H9 (cell line): Measurements from ENCODE around the gene MAP1B. TPM values are rescaled to one million over a fixed set of nuclear protein-coding genes. Genes with fewer than 3 reads are reported as not detected.
A peak's percentile ranks its signal among the peaks of the same experiment; 100 is the strongest.

Experiments
- DNase-seq: peaks from one replicate; pipeline ENCODE4 v3.0.0-alpha.2; 2017
- H2AFZ ChIP-seq: one replicate; pipeline ENCODE4 v1.6.1; 2013; ENCODE audit warnings: mild to moderate bottlenecking, low read length, control low read depth, moderate library complexity
- H2AK5ac ChIP-seq: 2 replicates; pipeline ENCODE4 v1.6.1; 2013; ENCODE audit warnings: low read length, control low read depth, mixed read lengths; ENCODE audit not compliant: insufficient read length
- H2BK120ac ChIP-seq: one replicate; pipeline ENCODE4 v1.6.1; 2013; ENCODE audit warnings: low read depth, mild to moderate bottlenecking, low read length, control low read depth, inconsistent platforms; ENCODE audit not compliant: poor library complexity, severe bottlenecking
- H2BK12ac ChIP-seq: 2 replicates; pipeline ENCODE4 v1.6.1; 2013; ENCODE audit warnings: low read length, control low read depth, mixed read lengths, low read depth; ENCODE audit not compliant: insufficient read length
- H2BK15ac ChIP-seq: 2 replicates; pipeline ENCODE4 v1.6.1; 2013; ENCODE audit warnings: low read depth, low read length, control low read depth
- H2BK20ac ChIP-seq: one replicate; pipeline ENCODE4 v1.6.1; 2013; ENCODE audit warnings: low read depth, mild to moderate bottlenecking, low read length, control low read depth, inconsistent platforms; ENCODE audit not compliant: poor library complexity, severe bottlenecking
- H2BK5ac ChIP-seq: 2 replicates; pipeline ENCODE4 v1.6.1; 2013; ENCODE audit warnings: low read length, control low read depth, mixed read lengths; ENCODE audit not compliant: insufficient read length
- H3K14ac ChIP-seq: 2 replicates; pipeline ENCODE4 v1.6.1; 2013; ENCODE audit warnings: low read length, control low read depth; ENCODE audit not compliant: insufficient read depth
- H3K18ac ChIP-seq: 2 replicates; pipeline ENCODE4 v1.6.1; 2013; ENCODE audit warnings: low read depth, mild to moderate bottlenecking, mixed read lengths, low read length, control low read depth; ENCODE audit not compliant: insufficient read length
- H3K23ac ChIP-seq: 2 replicates; pipeline ENCODE4 v1.6.1; 2013; ENCODE audit warnings: low read length, control low read depth, mixed read lengths, low read depth; ENCODE audit not compliant: insufficient read length
- H3K23me2 ChIP-seq: 2 replicates; pipeline ENCODE4 v1.6.1; 2013; ENCODE audit warnings: low read depth, mild to moderate bottlenecking, mixed read lengths, low read length, control low read depth; ENCODE audit not compliant: insufficient read length, poor library complexity, severe bottlenecking
- H3K27ac ChIP-seq: 2 replicates; pipeline ENCODE4 v1.5.1; 2013; ENCODE audit warnings: low read length, control low read depth, mixed read lengths, low read depth; ENCODE audit not compliant: insufficient read length
- H3K27me3 ChIP-seq: 2 replicates; pipeline ENCODE4 v1.6.1; 2013; ENCODE audit warnings: low read length, control low read depth, inconsistent platforms; ENCODE audit not compliant: insufficient read depth
- H3K4ac ChIP-seq: 2 replicates; pipeline ENCODE4 v1.6.1; 2013; ENCODE audit warnings: low read depth, mild to moderate bottlenecking, control low read depth, inconsistent platforms, low read length, moderate library complexity
- H3K4me1 ChIP-seq: 2 replicates; pipeline ENCODE4 v1.6.1; 2013; ENCODE audit warnings: low read length, control low read depth, inconsistent platforms; ENCODE audit not compliant: insufficient read depth
- H3K4me2 ChIP-seq: 2 replicates; pipeline ENCODE4 v1.6.1; 2013; ENCODE audit warnings: low read length, control low read depth, mixed read lengths; ENCODE audit not compliant: insufficient read length, insufficient read depth
- H3K56ac ChIP-seq: 2 replicates; pipeline ENCODE4 v1.6.1; 2013; ENCODE audit warnings: low read depth, mild to moderate bottlenecking, mixed read lengths, low read length, control low read depth; ENCODE audit not compliant: insufficient read length
- H3K79me1 ChIP-seq: 2 replicates; pipeline ENCODE4 v1.6.1; 2013; ENCODE audit warnings: low read depth, mild to moderate bottlenecking, moderate library complexity, low read length, control low read depth, inconsistent platforms; ENCODE audit not compliant: insufficient read depth, poor library complexity, severe bottlenecking
- H3K79me2 ChIP-seq: 2 replicates; pipeline ENCODE4 v1.6.1; 2013; ENCODE audit warnings: low read length, control low read depth, inconsistent platforms; ENCODE audit not compliant: insufficient read depth
- H3K9ac ChIP-seq: 2 replicates; pipeline ENCODE4 v1.6.1; 2013; ENCODE audit warnings: low read length, control low read depth, mixed read lengths; ENCODE audit not compliant: insufficient read length; ENCODE audit errors: extremely low read depth
- H3K9me3 ChIP-seq: one replicate; pipeline ENCODE4 v1.6.1; 2013; ENCODE audit warnings: low read depth, low read length, inconsistent platforms; ENCODE audit not compliant: control insufficient read depth
- H3T11ph ChIP-seq: one replicate; pipeline ENCODE4 v1.6.1; 2013; ENCODE audit warnings: mild to moderate bottlenecking, low read length, control low read depth, inconsistent platforms
- H4K20me1 ChIP-seq: one replicate; pipeline ENCODE4 v1.6.1; 2013; ENCODE audit not compliant: control insufficient read depth, insufficient read length, insufficient read depth
- H4K5ac ChIP-seq: 2 replicates; pipeline ENCODE4 v1.6.1; 2013; ENCODE audit warnings: low read depth, mild to moderate bottlenecking, mixed read lengths, low read length, control low read depth; ENCODE audit not compliant: insufficient read length
- H4K8ac ChIP-seq: replicated peaks from 2 replicates; pipeline ENCODE4 v1.6.1; 2013; ENCODE audit warnings: low read length, control low read depth, mixed read lengths, low read depth; ENCODE audit not compliant: insufficient read length
- H4K91ac ChIP-seq: 2 replicates; pipeline ENCODE4 v1.6.1; 2013; ENCODE audit warnings: low read depth, mild to moderate bottlenecking, moderate library complexity, mixed read lengths, low read length, control low read depth; ENCODE audit not compliant: insufficient read length
- H3K27ac Mint-ChIP-seq, 3 experiments: 2 replicates in 2 of 3; 3 replicates in 1 of 3; pipeline ENCODE4 v1.8.0; 2020 to 2021; ENCODE audit warnings: mixed read lengths in 3 of 3, mild to moderate bottlenecking in 1 of 3, moderate library complexity in 1 of 3
- H3K27me3 Mint-ChIP-seq: 2 replicates; pipeline ENCODE4 v1.8.0; 2021; ENCODE audit warnings: low read depth, mild to moderate bottlenecking, moderate library complexity, mixed read lengths
- H3K36me3 Mint-ChIP-seq, 3 experiments: 2 replicates in 2 of 3; 3 replicates in 1 of 3; pipeline ENCODE4 v1.8.0; 2020 to 2021; ENCODE audit warnings: low read depth in 3 of 3, mixed read lengths in 3 of 3; ENCODE audit not compliant: insufficient read depth in 1 of 3
- H3K4me1 Mint-ChIP-seq, 2 experiments: 2 replicates each; pipeline ENCODE4 v1.8.0; 2020; ENCODE audit warnings: mixed read lengths in 2 of 2
- H3K4me3 Mint-ChIP-seq, 2 experiments: 2 replicates in 1 of 2; 3 replicates in 1 of 2; pipeline ENCODE4 v1.8.0; 2020 to 2021; ENCODE audit warnings: mild to moderate bottlenecking in 2 of 2, mixed read lengths in 2 of 2, moderate library complexity in 1 of 2
- H3K9me3 Mint-ChIP-seq, 2 experiments: 2 replicates in 1 of 2; 3 replicates in 1 of 2; pipeline ENCODE4 v1.8.0; 2020; ENCODE audit warnings: mild to moderate bottlenecking in 2 of 2, mixed read lengths in 2 of 2, moderate library complexity in 1 of 2
- CTCF ChIP-seq: fragments of 200-600 bp; sonication (generic); conservative IDR thresholded peaks from 3 replicates; pipeline ENCODE4 v1.8.0; 2021; ENCODE audit warnings: antibody characterized with exemption, mild to moderate bottlenecking
- WGBS: extraction: QIAGEN DNeasy Blood & Tissue Kit; methylation state at CpG from one replicate; pipeline ENCODE4 v1.1.7; 2013; ENCODE audit warnings: missing lambda C conversion rate, low lambda C conversion rate, mixed read lengths; ENCODE audit not compliant: insufficient read length; ENCODE audit errors: extremely low coverage; 5-methylcytosine and 5-hydroxymethylcytosine counted together
- total RNA-seq: library from RNA; stranded (reverse); gene quantifications from 2 replicates; pipeline ENCODE4 v1.2.1, GENCODE V29; 2021

MAP1B gene
- total RNA-seq, 1 experiment from 2014 or later = 67.5 TPM

GRCh38 chr5:72067682-72068470 lies 39.4 kb upstream of the MAP1B start:
- no peaks in the 10 kb centered on the region; a peak in 2 of 5 replicates for H3K9me3 Mint-ChIP-seq
- Histone ChIP-seq H3K79me2 (no peaks in the 10 kb centered on the region), H3T11ph (no peak overlapping the region), H3K9ac (no peak overlapping the region), H2BK120ac (no peak overlapping the region), H3K9me3 (no peaks in the 10 kb centered on the region), H4K91ac (no peak overlapping the region), H2BK12ac (no peak overlapping the region), H3K4me2 (no peak overlapping the region), H4K5ac (no peak overlapping the region), H4K8ac (no peak overlapping the region), H2AFZ (no peak overlapping the region), H2BK5ac (no peak overlapping the region), H3K79me1 (no peaks in the 10 kb centered on the region), H3K27ac (no peak overlapping the region), H2BK20ac (no peak overlapping the region), H4K20me1 (no peaks in the 10 kb centered on the region), H3K23ac (no peak overlapping the region), H3K18ac (no peak overlapping the region), H3K14ac (no peak overlapping the region), H3K56ac (no peak overlapping the region), H3K23me2 (no peaks in the 10 kb centered on the region), H2BK15ac (no peak overlapping the region), H2AK5ac (no peak overlapping the region), H3K4me1 (peaks cover 22% of the 10 kb centered on the region; the same call in 1 of the 2 replicates), H3K27me3 (no peaks in the 10 kb centered on the region), H3K4ac (no peak overlapping the region)
- H3K4me3 Mint-ChIP-seq = peak overlapping the region in 1 of 2 experiments; percentile 25; a peak in 1 of 5 replicates
- H3K27ac Mint-ChIP-seq = peak overlapping the region in 1 of 3 experiments; percentile 88; a peak in 2 of 7 replicates
- TF ChIP-seq CTCF = no peak
- peaks cover 49 to 64% of the 10 kb centered on the region in 2 experiments for H3K4me1 Mint-ChIP-seq
- no peaks in the 10 kb centered on the region for H3K36me3 Mint-ChIP-seq
- no peaks in the 10 kb centered on the region; the same call in 1 of the 2 replicates for H3K27me3 Mint-ChIP-seq
- DNase-seq = no peak
- no CpG with 5 or more reads among the region's 5 CpGs for WGBS
